GM12892 (cell line): ENCODE measurements around the gene HOXC10.

ENCODE experiments used
- POLR2A ChIP-seq: IDR thresholded peaks from 2 replicates; pipeline ENCODE4 v1.6.1; 2011; ENCODE audit warnings: low read depth, low read length, control low read depth
- POLR2AphosphoS5 ChIP-seq: IDR thresholded peaks from 2 replicates; pipeline ENCODE4 v1.6.1; 2011; ENCODE audit warnings: low read depth, low read length, control low read depth
- TAF1 ChIP-seq: IDR thresholded peaks from 2 replicates; pipeline ENCODE4 v1.6.1; 2011; ENCODE audit warnings: low read depth, mild to moderate bottlenecking, control low read depth, low read length, borderline replicate concordance

- TF ChIP-seq POLR2A (no peak), POLR2AphosphoS5 (no peak), TAF1 (no peak)
Measured at GRCh38 chr12:53948650-53949593, 36.0 kb upstream of the HOXC10 start.
